HG03378 (cell line): ENCODE results near the gene ZMYND10.
A peak's percentile ranks its signal among the peaks of the same experiment; 100 is the strongest.
"Not testable (repeated sequence)": the region's sequence is repeated elsewhere in the genome, so short reads cannot be mapped to it uniquely, and the experiment has no call there.

ENCODE experiments used
- ATAC-seq: cut with Tn5 transposase; IDR thresholded peaks from one replicate; pipeline ENCODE4 v1.9.1; 2021; ENCODE audit warnings: mild to moderate bottlenecking, moderate library complexity; ENCODE audit not compliant: unreplicated experiment

ZMYND10 gene

GRCh38 chr3:50312041-50312440 is 33.5 kb downstream of the ZMYND10 start:
- ATAC-seq, result not testable (repeated sequence)

- no peak for ATAC-seq
Measured at GRCh38 chr3:50304601-50305000, 40.9 kb downstream of the ZMYND10 start.

DNA sequence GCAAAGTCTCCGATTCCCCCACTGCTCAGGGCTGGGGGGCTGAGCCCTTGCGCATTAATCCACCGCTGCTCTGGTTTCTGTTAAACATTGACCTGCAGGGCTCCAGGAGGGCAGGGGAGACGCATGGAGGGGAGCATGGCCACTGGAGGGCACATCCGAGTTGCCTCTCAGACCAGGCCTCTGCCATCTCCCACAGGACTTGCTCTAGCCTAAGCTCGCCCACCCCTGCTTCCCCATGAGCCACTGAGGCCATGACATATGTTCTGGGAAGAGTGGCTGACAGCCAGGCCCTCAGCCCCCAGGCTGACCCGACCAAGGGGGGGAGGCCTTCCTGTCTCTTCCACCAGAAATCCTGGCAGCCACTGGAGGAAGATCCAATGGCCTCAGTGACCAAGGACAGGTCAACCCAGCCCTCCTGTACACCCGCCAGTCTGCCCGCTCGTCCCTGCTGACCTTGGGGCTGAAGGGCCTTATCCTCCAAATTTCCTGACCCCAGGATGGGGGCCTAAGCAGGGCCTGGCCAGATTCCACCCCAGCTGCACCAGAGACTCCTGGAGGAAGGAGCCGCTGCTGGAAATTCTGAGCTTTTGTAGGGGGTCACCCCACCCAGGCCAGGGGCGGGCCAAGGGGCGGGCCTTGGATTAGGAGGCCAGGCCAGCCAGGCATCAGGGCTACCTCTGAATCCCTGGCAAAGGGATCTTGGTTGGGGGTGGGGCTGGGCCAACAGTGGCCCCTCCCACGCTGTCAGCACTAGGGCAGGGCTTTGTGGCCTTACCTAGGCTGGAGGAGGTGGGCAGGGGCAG is 42.3 kb downstream of the ZMYND10 start, which contains the start of gene HYAL1:
Gene HYAL1 (minus strand): TSS at position 562 of the 803 bp plus-strand sequence. CDS start 618 bp downstream, outside the sequence.
- no peak for ATAC-seq

DNA sequence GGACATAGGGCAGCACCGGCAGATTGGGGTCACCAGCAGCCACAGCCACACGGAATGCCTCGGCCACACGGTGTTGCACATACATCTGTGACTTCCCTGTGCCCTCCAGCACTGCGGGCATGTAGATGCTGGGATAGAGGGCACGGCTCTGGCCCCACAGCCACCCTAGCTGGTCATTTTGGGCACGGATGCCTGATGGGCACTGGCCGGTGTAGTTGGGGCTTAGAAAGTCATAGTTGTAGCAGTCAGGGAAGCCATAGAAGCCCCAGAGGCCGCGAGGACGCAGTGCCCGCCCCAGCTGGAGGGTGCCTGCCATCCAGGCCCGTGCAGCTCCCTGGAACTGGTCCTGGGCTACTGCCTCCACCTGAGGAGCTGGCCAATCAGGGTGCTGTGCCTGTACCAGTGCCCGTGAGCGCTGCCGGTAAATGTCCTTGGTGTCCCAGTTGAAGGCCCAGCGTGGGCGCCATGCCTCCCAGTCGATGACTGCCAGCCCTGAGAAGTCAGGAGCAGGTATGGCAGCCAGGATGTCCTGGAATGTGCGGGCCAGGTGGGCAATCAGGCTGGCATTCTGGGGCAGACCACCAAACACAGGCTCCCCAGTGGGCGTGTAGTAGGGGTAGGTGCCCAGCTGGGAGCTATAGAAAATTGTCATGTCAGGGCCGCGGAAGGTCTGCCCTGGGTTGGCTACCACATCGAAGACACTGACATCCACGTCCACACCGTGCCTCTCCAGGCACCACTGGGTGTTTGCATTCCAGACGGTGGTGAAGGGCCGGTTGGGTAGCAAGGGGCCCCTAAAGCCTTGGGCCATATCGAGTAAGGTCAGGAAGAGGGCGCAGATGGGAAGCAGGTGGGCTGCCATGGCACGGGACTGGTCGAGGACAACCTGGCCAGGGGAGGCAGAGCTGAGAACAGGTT is 43.2 kb downstream of the ZMYND10 start:
- ATAC-seq, result no peak

GRCh38 chr3:50300681-50301254 is 44.8 kb downstream of the ZMYND10 start:
- ATAC-seq, result no peak

DNA sequence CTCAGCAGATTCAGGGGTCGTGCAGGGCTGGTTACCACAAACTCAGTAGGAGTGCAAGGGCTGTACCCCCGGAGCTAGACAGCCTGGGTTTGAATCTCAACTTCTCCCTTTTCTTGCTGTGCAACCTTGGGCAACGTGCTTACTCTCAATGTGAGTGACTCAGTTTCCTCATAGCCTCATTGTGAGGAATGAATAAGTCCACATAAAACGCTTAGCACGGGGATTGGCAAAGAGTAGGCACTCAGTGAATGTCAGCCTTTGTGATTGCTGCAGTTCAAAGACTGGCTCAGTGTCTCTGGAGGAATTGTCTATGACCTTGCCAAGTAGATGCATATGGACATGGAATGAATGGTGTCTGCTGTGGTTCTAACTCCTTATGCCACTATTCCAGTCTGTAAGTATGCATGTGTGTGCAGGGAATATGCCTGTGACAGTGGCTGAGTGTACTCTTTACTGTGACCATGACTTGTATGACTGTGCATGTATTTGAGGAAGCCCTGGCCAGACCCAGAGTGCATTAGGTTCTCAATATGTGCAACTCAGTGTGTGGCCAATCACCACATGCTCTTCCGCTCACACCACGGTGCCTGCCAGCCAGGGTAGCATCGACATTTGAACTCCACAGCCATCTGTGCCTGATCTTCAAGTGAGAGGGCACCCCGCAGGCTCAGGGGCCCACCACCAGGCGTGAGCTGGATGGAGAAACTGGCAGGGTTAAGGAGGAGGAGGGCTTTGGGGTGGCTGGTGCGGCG is 45.4 kb downstream of the ZMYND10 start:
- ATAC-seq, result no peak

GRCh38 chr3:50299638-50299928 is 45.9 kb downstream of the ZMYND10 start:
- no peak for ATAC-seq

GRCh38 chr3:50298836-50299637 is 46.5 kb downstream of the ZMYND10 start, which contains the start of the genes HYAL3 and NAA80:
Gene HYAL3 (minus strand): TSS chr3:50299405. CDS start chr3:50295602, 3,803 bp downstream.
Gene NAA80 (minus strand): TSS chr3:50299405. CDS start chr3:50297463, 1,942 bp downstream.
- ATAC-seq, result peak; percentile 72

DNA sequence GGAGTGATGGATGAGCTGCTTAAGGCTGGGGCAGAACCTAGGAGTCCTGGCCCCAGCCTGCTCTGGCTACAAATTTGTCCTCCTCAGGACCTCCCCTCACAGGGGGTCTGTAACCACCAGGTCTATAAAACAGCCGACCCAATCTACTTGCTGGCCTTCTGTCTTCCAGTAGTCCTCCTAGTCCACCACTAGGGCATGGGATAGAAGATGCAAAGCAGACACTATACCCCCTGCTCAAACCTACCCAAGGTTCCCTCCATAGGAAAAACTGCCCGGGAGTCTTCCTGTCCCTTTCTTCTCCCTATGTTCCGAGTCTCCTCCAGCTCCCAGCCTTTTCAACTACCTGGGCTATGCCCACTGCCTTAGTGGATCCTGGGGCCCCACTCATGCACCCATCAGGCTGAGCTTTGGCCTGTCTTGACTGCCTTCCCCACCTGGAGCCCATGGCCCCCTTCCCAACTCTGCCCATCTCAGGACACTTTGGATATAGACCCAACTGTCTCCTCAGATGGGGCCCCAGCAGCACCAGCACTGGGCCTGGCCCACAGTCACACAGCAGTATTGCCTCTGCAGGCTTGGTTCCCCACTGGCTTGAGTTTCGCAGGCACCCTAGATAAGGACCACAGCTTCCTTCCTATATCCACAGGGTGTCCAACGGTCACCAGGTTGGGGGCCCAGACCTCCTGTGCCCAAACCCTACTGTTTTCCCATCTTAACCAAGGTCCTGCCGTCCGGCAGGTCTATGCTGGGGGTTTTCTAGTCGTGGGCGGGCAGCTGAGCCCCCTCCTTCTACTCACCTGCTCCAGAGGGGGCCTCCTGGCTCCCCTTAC is 47.4 kb downstream of the ZMYND10 start:
- no peak for ATAC-seq

DNA sequence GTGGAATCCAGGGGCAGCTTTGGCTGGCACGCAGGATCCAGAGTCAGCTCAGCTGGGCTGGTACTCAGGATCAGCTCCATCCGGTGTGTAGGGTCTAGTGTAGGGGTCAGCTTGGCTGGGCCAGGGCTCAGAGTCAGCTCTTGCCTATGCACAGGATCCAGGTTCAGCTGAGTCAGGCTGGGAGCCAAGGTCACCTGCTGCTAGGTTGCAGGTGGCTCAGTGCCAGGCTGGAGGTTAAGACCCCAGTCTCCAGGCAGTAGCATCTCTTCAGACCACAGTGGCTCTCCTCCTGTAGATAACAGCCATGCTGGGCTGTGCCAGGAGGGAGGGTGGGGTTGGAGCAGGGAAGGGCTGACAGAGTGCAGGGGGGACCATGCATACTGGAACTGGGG is 48.2 kb downstream of the ZMYND10 start:
- ATAC-seq, result no peak

GRCh38 chr3:50296721-50297383 is 48.7 kb downstream of the ZMYND10 start:
- ATAC-seq, result no peak

GRCh38 chr3:50295553-50296431 is 49.7 kb downstream of the ZMYND10 start:
- ATAC-seq, result no peak

DNA sequence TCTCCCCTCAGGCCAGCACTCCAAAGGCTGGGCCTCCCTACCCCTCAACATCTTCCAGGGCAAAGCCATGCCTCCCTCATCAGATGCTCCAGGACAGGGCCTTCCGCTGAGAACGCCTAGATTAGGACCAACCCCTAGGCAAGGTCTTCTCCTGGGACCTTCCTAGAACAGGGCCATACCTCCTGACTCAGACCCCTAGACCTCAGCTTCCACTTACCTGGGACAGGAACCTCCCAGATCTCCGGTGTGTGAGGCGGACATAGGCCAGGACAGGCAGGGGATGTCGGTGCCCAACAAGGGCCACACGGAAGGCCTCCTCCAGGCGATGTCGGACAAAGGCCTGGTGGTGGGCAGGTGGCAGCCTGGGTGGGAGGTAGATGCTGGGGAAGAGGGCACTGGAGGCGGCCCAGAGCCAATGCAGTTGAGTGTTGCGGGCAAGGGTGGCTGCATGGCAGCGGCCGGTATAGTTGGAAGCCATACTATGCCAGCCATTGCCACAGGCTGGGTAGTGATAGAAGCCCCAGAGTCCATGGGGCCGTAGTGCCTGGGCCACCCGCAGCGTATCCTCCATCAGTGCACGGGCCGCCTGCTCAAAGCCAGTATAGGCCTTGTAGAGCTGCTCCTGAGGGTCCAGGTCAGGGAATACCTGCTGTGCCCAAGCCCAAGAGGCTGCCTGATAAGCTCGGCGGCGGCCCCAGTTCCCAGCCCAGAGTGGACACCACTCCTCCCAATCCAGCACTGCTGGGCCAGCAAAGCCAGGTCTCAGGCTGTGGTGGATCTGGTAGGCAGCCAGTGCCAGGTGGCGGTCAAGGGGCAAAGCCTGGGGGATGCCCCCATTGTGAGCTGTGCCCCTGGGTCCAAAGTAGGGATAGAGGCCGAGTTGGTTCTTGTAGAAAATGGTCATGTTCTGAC is 50.8 kb downstream of the ZMYND10 start:
- no peak for ATAC-seq

GRCh38 chr3:50294089-50294488 is 51.4 kb downstream of the ZMYND10 start:
- ATAC-seq, result no peak

- no peak for ATAC-seq
Measured at GRCh38 chr3:50293079-50293801, 52.3 kb downstream of the ZMYND10 start.
